Fibroblast of lung (primary cell): ENCODE data around the gene APOA5.

Experiments
- EZH2 ChIP-seq: IDR thresholded peaks from 2 replicates; pipeline ENCODE4 v1.5.1; 2012; ENCODE audit warnings: low read length, control low read depth, mild to moderate bottlenecking; ENCODE audit errors: missing control alignments
- TF ChIP-seq, protein P1 (sequence below), 2 donors: IDR thresholded peaks in 1 of 2; conservative IDR thresholded peaks in 1 of 2; 1 replicate in 1 of 2; 2 replicates in 1 of 2; pipeline ENCODE4 v1.5.1; 2011 to 2012; ENCODE audit warnings: low read length in 2 of 2, control low read depth in 1 of 2, inconsistent platforms in 1 of 2, low read depth in 1 of 2, mild to moderate bottlenecking in 1 of 2

GRCh38 chr11:116778556-116778955, 13.1 kb downstream of the APOA5 start:
- TF ChIP-seq, protein P1, sequence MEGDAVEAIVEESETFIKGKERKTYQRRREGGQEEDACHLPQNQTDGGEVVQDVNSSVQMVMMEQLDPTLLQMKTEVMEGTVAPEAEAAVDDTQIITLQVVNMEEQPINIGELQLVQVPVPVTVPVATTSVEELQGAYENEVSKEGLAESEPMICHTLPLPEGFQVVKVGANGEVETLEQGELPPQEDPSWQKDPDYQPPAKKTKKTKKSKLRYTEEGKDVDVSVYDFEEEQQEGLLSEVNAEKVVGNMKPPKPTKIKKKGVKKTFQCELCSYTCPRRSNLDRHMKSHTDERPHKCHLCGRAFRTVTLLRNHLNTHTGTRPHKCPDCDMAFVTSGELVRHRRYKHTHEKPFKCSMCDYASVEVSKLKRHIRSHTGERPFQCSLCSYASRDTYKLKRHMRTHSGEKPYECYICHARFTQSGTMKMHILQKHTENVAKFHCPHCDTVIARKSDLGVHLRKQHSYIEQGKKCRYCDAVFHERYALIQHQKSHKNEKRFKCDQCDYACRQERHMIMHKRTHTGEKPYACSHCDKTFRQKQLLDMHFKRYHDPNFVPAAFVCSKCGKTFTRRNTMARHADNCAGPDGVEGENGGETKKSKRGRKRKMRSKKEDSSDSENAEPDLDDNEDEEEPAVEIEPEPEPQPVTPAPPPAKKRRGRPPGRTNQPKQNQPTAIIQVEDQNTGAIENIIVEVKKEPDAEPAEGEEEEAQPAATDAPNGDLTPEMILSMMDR (conservative IDR thresholded peaks at IDR 0.05 in 1 of 2, IDR thresholded peaks at IDR 0.05 in 1 of 2; ENCODE audit: low read depth in 1 of 2, low read length in 2 of 2) = no peak
- no peak for TF ChIP-seq EZH2
